Fibroblast of lung (primary cell): Measurements from ENCODE around the gene IGF1R. TPM values are rescaled to one million over a fixed set of nuclear protein-coding genes. Genes with fewer than 3 reads are reported as not detected.

Source experiments
- DNase-seq, 2 donors: peaks; one replicate each; pipeline versions ENCODE4 v3.0.0 to v3.0.0-alpha.2; 2010; ENCODE audit warnings: low read depth in 2 of 2
- H2AFZ ChIP-seq: 2 replicates; pipeline ENCODE4 v1.5.1; 2012; ENCODE audit warnings: low read length, control low read depth, inconsistent platforms
- H3K27ac ChIP-seq: 2 replicates; pipeline ENCODE4 v1.5.1; 2011; ENCODE audit warnings: low read length, control low read depth; ENCODE audit not compliant: insufficient read depth
- H3K27me3 ChIP-seq: 2 replicates; pipeline ENCODE4 v1.5.1; 2011; ENCODE audit warnings: mild to moderate bottlenecking, low read length; ENCODE audit not compliant: control insufficient read depth, insufficient read depth
- H3K36me3 ChIP-seq: 2 replicates; pipeline ENCODE4 v1.5.1; 2011; ENCODE audit warnings: low read length; ENCODE audit not compliant: control insufficient read depth, insufficient read depth
- H3K4me1 ChIP-seq: 2 replicates; pipeline ENCODE4 v1.5.1; 2011; ENCODE audit warnings: low read length; ENCODE audit not compliant: control insufficient read depth, insufficient read depth; ENCODE audit errors: extremely low read depth
- H3K4me2 ChIP-seq: 2 replicates; pipeline ENCODE4 v1.5.1; 2011; ENCODE audit warnings: low read length, control low read depth; ENCODE audit not compliant: insufficient read depth; ENCODE audit errors: extremely low read depth
- H3K4me3 ChIP-seq, 4 experiments: fragments of 200-600 bp in 1 of 4; sonication (generic) in 1 of 4; replicated peaks in 1 of 4; 2 replicates each; pipeline ENCODE4 v1.5.1; 2011 to 2016; ENCODE audit warnings: low read length in 4 of 4, low read depth in 3 of 4, mild to moderate bottlenecking in 3 of 4, control low read depth in 2 of 4, inconsistent platforms in 1 of 4, mixed read lengths in 1 of 4; ENCODE audit not compliant: insufficient read depth in 1 of 4; ENCODE audit errors: control extremely low read depth in 1 of 4
- H3K79me2 ChIP-seq: 2 replicates; pipeline ENCODE4 v1.5.1; 2012; ENCODE audit warnings: mild to moderate bottlenecking, low read length, inconsistent platforms; ENCODE audit not compliant: control insufficient read depth, insufficient read depth
- H3K9ac ChIP-seq: 2 replicates; pipeline ENCODE4 v1.5.1; 2011; ENCODE audit warnings: mild to moderate bottlenecking, low read length, control low read depth; ENCODE audit not compliant: insufficient read depth
- H3K9me3 ChIP-seq: 2 replicates; pipeline ENCODE4 v1.5.1; 2012; ENCODE audit warnings: low read depth, low read length; ENCODE audit not compliant: control insufficient read depth, insufficient read depth
- H4K20me1 ChIP-seq: 2 replicates; pipeline ENCODE4 v1.5.1; 2011; ENCODE audit warnings: low read length; ENCODE audit not compliant: control insufficient read depth, insufficient read depth; ENCODE audit errors: extremely low read depth
- EZH2 ChIP-seq: IDR thresholded peaks from 2 replicates; pipeline ENCODE4 v1.5.1; 2012; ENCODE audit warnings: low read length, control low read depth, mild to moderate bottlenecking; ENCODE audit errors: missing control alignments
- polyA plus RNA-seq, 2 donors: library from polyadenylated mRNA; depleted of rRNA in 1 of 2; stranded (reverse) in 1 of 2; unstranded in 1 of 2; fragments of >200 nt; gene quantifications; 2 replicates each; pipeline ENCODE4 v1.2.1, GENCODE V29; 2011 to 2012; ENCODE audit warnings: missing spikeins in 1 of 2
- total RNA-seq: library from RNA; depleted of rRNA; stranded (reverse); fragments of >200 nt; gene quantifications from 2 replicates; pipeline ENCODE4 v1.2.1, GENCODE V29; 2014
- TF ChIP-seq, protein P1 (sequence below), 2 donors: IDR thresholded peaks in 1 of 2; conservative IDR thresholded peaks in 1 of 2; 1 replicate in 1 of 2; 2 replicates in 1 of 2; pipeline ENCODE4 v1.5.1; 2011 to 2012; ENCODE audit warnings: low read length in 2 of 2, control low read depth in 1 of 2, inconsistent platforms in 1 of 2, low read depth in 1 of 2, mild to moderate bottlenecking in 1 of 2

IGF1R gene
- total and polyA plus RNA-seq, 2 donors (not counting 1 experiment from before 2014, with no cell fraction given), result 14.6 to 28.6 TPM

DNA sequence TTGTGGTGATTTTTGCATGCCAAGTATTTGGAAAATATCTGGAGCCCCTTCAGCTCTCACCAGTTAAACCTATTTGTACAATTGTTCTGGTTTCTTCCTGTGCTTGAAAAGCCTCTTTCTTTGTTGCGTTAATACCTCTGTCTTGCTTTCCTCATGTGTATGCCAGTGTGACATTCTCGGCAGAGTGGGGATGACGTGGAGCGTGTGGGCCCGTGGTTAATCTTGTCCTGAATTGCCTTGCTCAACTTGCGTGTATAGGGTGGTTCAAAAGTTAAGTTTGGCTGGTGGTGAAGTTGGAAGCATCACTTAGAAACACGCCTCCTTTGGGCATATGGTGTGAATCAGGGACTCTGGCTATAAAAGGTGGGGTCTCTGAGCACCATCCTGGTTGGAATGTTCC is 67.1 kb downstream of the IGF1R start:
- H3K4me2 ChIP-seq, result no peak overlapping the region
- H3K9me3 ChIP-seq, result no peaks in the 10 kb centered on the region
- H3K36me3 ChIP-seq, result no peaks in the 10 kb centered on the region
- no peaks in the 10 kb centered on the region for H3K27me3 ChIP-seq
- peaks cover 2% of the 10 kb centered on the region for H3K4me1 ChIP-seq
- TF ChIP-seq EZH2, result no peak
- H3K4me3 ChIP-seq, result no peak overlapping the region
- H4K20me1 ChIP-seq, result no peaks in the 10 kb centered on the region
- H3K27ac ChIP-seq, result no peak overlapping the region
- H2AFZ ChIP-seq, result no peak overlapping the region
- DNase-seq, result no peak
- H3K9ac ChIP-seq, result no peak overlapping the region
- peaks cover 66% of the 10 kb centered on the region for H3K79me2 ChIP-seq

DNA sequence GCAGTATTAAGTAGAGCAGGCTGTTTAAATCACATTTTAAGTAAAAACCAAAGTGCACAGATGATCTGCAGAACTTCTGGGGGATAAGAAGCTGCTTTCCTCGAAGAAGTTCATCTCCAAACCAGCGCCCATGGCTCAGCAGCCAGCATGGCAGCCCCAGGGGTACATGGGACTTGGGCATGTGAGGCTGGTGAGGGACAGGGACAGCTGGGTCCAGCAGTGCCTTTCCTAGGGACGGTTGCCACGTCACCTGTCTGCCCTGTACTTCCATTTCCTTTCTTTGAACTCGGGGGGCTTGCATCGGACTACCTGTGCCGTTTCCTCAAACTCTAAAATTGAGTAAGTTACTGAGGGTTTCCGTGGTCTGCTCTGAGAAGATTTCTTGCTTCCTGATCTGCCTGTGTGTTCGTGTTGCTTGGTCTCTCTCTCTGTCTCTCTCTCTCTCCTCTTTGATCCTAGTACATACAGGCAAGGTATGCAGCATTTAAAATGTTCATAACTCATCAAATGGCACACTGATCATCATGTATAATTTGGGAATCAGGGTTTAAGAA is 67.6 kb downstream of the IGF1R start:
- TF ChIP-seq, protein P1, sequence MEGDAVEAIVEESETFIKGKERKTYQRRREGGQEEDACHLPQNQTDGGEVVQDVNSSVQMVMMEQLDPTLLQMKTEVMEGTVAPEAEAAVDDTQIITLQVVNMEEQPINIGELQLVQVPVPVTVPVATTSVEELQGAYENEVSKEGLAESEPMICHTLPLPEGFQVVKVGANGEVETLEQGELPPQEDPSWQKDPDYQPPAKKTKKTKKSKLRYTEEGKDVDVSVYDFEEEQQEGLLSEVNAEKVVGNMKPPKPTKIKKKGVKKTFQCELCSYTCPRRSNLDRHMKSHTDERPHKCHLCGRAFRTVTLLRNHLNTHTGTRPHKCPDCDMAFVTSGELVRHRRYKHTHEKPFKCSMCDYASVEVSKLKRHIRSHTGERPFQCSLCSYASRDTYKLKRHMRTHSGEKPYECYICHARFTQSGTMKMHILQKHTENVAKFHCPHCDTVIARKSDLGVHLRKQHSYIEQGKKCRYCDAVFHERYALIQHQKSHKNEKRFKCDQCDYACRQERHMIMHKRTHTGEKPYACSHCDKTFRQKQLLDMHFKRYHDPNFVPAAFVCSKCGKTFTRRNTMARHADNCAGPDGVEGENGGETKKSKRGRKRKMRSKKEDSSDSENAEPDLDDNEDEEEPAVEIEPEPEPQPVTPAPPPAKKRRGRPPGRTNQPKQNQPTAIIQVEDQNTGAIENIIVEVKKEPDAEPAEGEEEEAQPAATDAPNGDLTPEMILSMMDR (conservative IDR thresholded peaks at IDR 0.05 in 1 of 2, IDR thresholded peaks at IDR 0.05 in 1 of 2; ENCODE audit: low read depth in 1 of 2, low read length in 2 of 2), result no peak
- no peak for TF ChIP-seq EZH2
- Histone ChIP-seq H4K20me1 (no peaks in the 10 kb centered on the region), H3K4me1 (peaks cover 2% of the 10 kb centered on the region)

DNA sequence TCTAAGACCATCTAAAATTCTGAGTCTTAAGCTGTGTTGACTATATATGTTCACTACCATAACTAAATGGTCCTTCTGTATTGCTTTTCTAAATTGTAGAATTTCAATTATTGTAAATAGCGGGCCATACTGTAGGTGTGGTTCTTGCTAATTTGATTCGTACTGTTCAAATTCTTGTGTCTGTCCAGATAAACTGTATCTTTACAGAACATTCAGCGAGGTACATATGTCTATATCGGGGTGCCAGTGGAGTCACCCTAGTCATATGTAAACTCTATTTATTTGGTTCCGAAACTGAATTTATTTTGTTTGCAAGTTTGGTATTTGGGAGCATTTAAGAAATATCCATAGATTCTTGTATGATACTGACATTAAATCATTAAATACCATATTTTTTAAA is 69.0 kb downstream of the IGF1R start:
- Histone ChIP-seq H4K20me1 (no peaks in the 10 kb centered on the region), H3K4me1 (peaks cover 2% of the 10 kb centered on the region), H3K36me3 (no peaks in the 10 kb centered on the region), H2AFZ (no peak overlapping the region), H3K79me2 (peaks cover 69% of the 10 kb centered on the region), H3K4me2 (no peak overlapping the region), H3K9ac (no peak overlapping the region), H3K27ac (no peak overlapping the region), H3K9me3 (no peaks in the 10 kb centered on the region), H3K4me3 (no peak overlapping the region), H3K27me3 (no peaks in the 10 kb centered on the region)
- no peak for DNase-seq
- TF ChIP-seq EZH2, result no peak
- TF ChIP-seq, protein P1 (conservative IDR thresholded peaks at IDR 0.05 in 1 of 2, IDR thresholded peaks at IDR 0.05 in 1 of 2; ENCODE audit: low read depth in 1 of 2, low read length in 2 of 2), result no peak

More for the DNA sequence above, 67.6 kb downstream of the IGF1R start:
- H3K4me2 ChIP-seq, result no peak overlapping the region
- no peak overlapping the region for H3K9ac ChIP-seq
- no peaks in the 10 kb centered on the region for H3K9me3 ChIP-seq
- no peaks in the 10 kb centered on the region for H3K27me3 ChIP-seq
- H3K27ac ChIP-seq, result no peak overlapping the region
- H3K79me2 ChIP-seq, result peaks cover 70% of the 10 kb centered on the region
- no peak for DNase-seq
- H3K36me3 ChIP-seq, result no peaks in the 10 kb centered on the region
- no peak overlapping the region for H3K4me3 ChIP-seq
- no peak overlapping the region for H2AFZ ChIP-seq
